Measurements from ENCODE around the gene THRA.

The THRA gene

DNA sequence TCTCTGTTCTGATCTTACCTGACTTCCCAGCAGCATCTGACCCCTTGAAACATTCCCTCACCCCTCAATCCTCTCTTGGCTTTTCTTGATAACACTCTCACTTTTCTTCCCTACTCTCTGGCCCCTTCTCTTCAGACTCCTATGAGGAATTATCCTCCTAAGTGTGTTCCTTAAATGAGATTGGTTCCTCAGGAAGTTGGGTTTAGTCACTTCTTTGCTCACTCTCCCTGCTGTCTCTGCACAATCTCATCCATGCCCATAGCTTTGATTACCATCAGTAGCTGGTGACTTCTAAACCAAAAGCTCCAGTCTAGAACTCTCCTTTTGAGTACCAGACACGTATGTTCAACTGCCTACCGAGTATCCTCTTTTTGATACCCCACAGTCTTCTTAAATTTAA is 21.6 kb upstream of the THRA start:
- Histone ChIP-seq H3K4me3 (ENCODE audit: low read depth, low read length) (no peak overlapping the region), H3K36me3 (replicated peaks) (no peaks in the 10 kb centered on the region), H3K27me3 (replicated peaks) (no peaks in the 10 kb centered on the region), H3K27ac (no peak overlapping the region)
- TF ChIP-seq, protein P1, sequence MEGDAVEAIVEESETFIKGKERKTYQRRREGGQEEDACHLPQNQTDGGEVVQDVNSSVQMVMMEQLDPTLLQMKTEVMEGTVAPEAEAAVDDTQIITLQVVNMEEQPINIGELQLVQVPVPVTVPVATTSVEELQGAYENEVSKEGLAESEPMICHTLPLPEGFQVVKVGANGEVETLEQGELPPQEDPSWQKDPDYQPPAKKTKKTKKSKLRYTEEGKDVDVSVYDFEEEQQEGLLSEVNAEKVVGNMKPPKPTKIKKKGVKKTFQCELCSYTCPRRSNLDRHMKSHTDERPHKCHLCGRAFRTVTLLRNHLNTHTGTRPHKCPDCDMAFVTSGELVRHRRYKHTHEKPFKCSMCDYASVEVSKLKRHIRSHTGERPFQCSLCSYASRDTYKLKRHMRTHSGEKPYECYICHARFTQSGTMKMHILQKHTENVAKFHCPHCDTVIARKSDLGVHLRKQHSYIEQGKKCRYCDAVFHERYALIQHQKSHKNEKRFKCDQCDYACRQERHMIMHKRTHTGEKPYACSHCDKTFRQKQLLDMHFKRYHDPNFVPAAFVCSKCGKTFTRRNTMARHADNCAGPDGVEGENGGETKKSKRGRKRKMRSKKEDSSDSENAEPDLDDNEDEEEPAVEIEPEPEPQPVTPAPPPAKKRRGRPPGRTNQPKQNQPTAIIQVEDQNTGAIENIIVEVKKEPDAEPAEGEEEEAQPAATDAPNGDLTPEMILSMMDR (IDR thresholded peaks at IDR 0.05; ENCODE audit: low read depth, low read length, missing control alignments) = no peak
- DNase-seq = no peak
- in situ Hi-C loops (cut with HindIII; ENCODE audit: low pct_ligation_motif_present, low sequenced_read_pairs) = no loop called here

DNA sequence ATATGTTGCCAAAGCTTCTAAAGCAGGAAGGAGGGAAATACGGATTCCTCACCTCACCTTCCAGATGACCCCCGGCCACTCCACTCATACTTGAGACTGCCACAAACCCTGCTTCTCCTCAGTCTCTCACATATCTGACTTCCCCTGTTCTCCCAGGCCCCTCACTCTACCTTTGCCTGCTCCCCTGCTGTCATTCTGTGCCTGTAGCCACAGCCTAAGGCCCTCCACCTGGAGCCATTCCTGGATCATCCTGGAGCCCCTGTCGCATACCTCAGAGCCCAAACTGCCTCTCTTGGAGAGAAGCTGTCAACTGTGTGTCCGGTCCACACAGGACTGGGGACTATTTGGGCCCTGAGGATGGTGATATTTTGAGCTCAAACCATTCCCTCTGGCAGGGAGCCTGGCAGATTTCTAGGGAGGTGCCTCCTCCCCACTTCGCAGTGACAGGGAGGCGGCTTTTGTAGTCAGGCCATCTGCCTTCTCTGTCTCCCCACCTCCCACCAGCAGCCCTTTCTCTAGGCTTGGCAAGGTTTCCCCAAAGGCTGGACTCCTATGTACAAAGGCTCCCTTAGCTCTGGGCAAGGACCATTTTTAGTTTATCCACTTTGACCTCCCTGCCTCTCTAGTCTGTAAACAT is 6.3 kb upstream of the THRA start:
- no peak for DNase-seq
- Histone ChIP-seq H3K27ac (no peak overlapping the region), H3K36me3 (replicated peaks) (peaks cover 11% of the 10 kb centered on the region), H3K27me3 (replicated peaks) (no peaks in the 10 kb centered on the region), H3K4me3 (ENCODE audit: low read depth, low read length) (no peak overlapping the region)
- TF ChIP-seq, protein P1 (IDR thresholded peaks at IDR 0.05; ENCODE audit: low read depth, low read length, missing control alignments) = no peak
- in situ Hi-C loops (cut with HindIII; ENCODE audit: low pct_ligation_motif_present, low sequenced_read_pairs) = no loop called here

DNA sequence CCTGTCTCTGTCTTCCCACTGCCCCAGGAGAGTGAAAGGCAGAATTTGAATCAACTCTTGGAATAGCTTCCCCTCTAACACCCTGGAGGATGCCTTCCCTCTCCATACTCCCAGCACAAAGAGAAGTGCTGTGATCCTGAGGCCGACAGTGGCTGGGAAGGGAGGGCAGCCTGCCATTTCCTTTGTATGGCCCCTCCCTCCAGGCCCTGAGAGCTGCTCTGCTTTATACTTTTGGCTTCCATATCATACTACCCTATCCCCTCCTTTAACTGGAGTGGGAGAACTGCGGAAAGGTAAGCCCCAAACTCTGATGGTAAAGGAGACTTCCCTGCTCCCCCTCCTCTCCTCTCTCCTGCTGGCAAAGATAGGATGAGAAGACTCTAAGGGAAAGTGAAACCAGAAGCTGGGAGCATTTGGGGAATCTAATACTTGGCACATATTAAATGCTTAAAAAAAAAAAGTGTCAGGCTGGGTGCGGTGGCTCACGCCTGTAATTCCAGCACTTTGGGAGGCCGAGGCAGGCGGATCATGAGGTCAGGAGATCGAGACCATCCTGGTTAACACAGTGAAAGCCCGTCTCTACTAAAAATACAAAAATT is 4.5 kb upstream of the THRA start:
- in situ Hi-C loops (cut with HindIII; ENCODE audit: low pct_ligation_motif_present, low sequenced_read_pairs) = no loop called here
- Histone ChIP-seq H3K27me3 (replicated peaks) (no peaks in the 10 kb centered on the region), H3K4me3 (ENCODE audit: low read depth, low read length) (no peak overlapping the region), H3K36me3 (replicated peaks) (no peaks in the 10 kb centered on the region), H3K27ac (no peak overlapping the region)
- TF ChIP-seq, protein P1 (IDR thresholded peaks at IDR 0.05; ENCODE audit: low read depth, low read length, missing control alignments) = no peak
- no peak for DNase-seq

DNA sequence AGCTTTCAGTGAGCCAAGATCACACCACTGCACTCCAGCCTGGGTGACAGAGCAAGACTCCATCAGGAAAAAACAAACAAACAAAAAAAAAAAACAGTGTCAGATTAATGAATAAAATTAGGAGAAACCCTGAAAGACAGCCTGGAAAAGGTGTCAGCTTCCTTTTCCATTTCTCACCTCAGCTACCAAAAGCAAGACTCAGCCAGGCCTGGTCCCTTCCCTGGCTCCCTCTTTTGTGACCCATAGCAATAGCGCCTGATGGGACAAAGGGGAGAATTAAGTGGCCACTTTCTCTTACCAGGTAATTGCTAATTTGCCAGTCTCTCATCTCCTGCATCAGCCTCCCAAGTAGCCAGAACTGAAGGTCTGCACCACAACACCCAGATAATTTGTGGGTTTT is 3.9 kb upstream of the THRA start:
- no peak overlapping the region for H3K4me3 ChIP-seq (ENCODE audit: low read depth, low read length)
- TF ChIP-seq, protein P1 (IDR thresholded peaks at IDR 0.05; ENCODE audit: low read depth, low read length, missing control alignments) = no peak
- H3K36me3 ChIP-seq (replicated peaks) = no peaks in the 10 kb centered on the region
- H3K27me3 ChIP-seq (replicated peaks) = no peaks in the 10 kb centered on the region
- no peak overlapping the region for H3K27ac ChIP-seq
- DNase-seq = no peak
- in situ Hi-C loops (cut with HindIII; ENCODE audit: low pct_ligation_motif_present, low sequenced_read_pairs) = no loop called here

DNA sequence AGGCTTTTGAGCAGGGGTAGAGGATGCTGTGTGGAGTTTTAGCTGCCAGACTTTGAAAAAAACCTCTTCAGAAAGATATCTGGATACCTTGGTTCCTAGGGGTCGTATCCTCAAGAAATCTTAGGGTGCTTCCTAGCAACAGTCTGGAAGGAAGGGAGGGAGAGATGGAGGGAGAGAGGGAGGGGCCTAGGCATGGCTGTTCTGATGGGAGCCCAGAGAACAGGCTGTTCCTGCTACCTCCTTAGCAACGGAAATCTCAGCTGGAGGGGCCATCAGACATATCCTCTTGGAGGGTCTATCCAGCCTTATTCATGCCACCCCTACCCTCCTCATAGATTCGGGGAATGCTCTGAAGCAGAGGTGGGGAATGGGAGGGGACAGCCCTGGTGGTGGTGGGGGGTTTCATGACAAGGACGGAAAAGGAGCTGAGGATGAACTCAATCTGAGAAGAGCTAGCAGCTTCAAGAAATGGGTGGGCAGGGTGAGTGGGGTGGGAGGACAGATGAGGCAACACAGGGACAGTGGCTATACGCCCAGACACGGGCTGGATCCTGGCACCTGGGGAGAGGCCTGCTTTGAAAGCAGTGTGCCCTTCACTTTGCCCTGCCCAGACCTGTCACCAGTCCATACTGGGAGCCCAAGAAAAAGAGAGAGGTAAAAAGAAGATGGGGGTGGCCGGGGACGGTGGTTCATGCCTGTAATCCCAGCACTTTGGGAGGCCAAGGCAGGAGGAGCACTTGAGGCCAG is 2.9 kb upstream of the THRA start:
- in situ Hi-C loops (cut with HindIII; ENCODE audit: low pct_ligation_motif_present, low sequenced_read_pairs) = no loop called here
- H3K27ac ChIP-seq = no peak overlapping the region
- H3K27me3 ChIP-seq (replicated peaks) = no peaks in the 10 kb centered on the region
- no peaks in the 10 kb centered on the region for H3K36me3 ChIP-seq (replicated peaks)
- H3K4me3 ChIP-seq (ENCODE audit: low read depth, low read length) = no peak overlapping the region
- no peak for DNase-seq
- TF ChIP-seq, protein P1 (IDR thresholded peaks at IDR 0.05; ENCODE audit: low read depth, low read length, missing control alignments) = no peak
